Pancreas (tissue), 10 donors: ENCODE data around the gene SAMHD1. TPM values are rescaled to one million over a fixed set of nuclear protein-coding genes. Genes with fewer than 3 reads are reported as not detected.
A peak's percentile ranks its signal among the peaks of the same experiment; 100 is the strongest.

Experiments
- ATAC-seq, 4 donors: fragments of 200-7000 bp; cut with Tn5 transposase; one replicate each; pipeline versions ENCODE4 v1.8.0 to v1.9.1; 2020; ENCODE audit warnings: mild to moderate bottlenecking in 4 of 4, moderate library complexity in 4 of 4
- DNase-seq, 6 donors: peaks; one replicate each; pipeline ENCODE4 v3.0.0-alpha.2; 2020
- FAIRE-seq: peaks from 2 replicates; lab custom pipeline; 2012; peaks lifted over from hg19 to GRCh38; lab: Jason Lieb, UNC
- H3K27ac ChIP-seq, 4 donors: fragments of 200-600 bp; sonication (generic); 1 replicate in 3 of 4; 2 replicates in 1 of 4; pipeline versions ENCODE4 v1.5.0 to v1.8.0; 2020
- H3K27me3 ChIP-seq, 4 donors: fragments of 200-600 bp; one replicate each; pipeline ENCODE4 v1.8.0; 2021
- H3K36me3 ChIP-seq, 3 donors: fragments of 200-600 bp; sonication (generic) in 1 of 3; one replicate each; pipeline versions ENCODE4 v1.5.0 to v1.8.0; 2020 to 2021
- H3K4me1 ChIP-seq, 3 donors: fragments of 200-600 bp; one replicate each; pipeline ENCODE4 v1.8.0; 2021
- H3K4me3 ChIP-seq, 4 donors: fragments of 200-600 bp; sonication (generic) in 2 of 4; one replicate each; pipeline versions ENCODE4 v1.5.0 to v1.8.0; 2020 to 2021
- H3K9me3 ChIP-seq, 4 donors: fragments of 200-600 bp; one replicate each; pipeline ENCODE4 v1.8.0; 2021
- WGBS, 2 donors: extraction: QIAGEN DNeasy Blood & Tissue Kit; methylation state at CpG; one replicate each; pipeline ENCODE4 v1.1.7; 2013; 5-methylcytosine and 5-hydroxymethylcytosine counted together
- intact Hi-C, 3 donors: fragments of 100-400 bp; cut with DNase I; formaldehyde crosslinking; loops; one replicate each; pipeline versions ENCODE4 v1.11.1 to v1.14.2; 2022
- polyA plus RNA-seq, 2 donors: library from polyadenylated mRNA; stranded (reverse); fragments of 200-250 nt; gene quantifications; one replicate each; pipeline ENCODE4 v1.2.3, GENCODE V29; 2013
- total RNA-seq, 6 donors: library from RNA; stranded (reverse); fragmentation: NEBNext Ultra II Directional in 4 of 6; extraction: Animal tissue kit (Norgen Biotek cat#: 25700) in 4 of 6; gene quantifications; one replicate each; pipeline versions ENCODE4 v1.2.1 to v1.2.4, GENCODE V29; 2021 to 2023
- TF ChIP-seq, protein P1 (sequence below), 4 donors: fragments of 200-600 bp; sonication (generic) in 3 of 4; IDR thresholded peaks; one replicate each; pipeline versions ENCODE4 v1.5.0 to v1.8.0; 2021; ENCODE audit warnings: antibody characterized with exemption in 4 of 4
- donor health status: healthy with polysubstance abuse.
- donor health status: DM: no; HTN: no; CAD: no; lungs with moderate emphysema.
- donor health status: DM: no; HTN: no; CAD: no.
- donor health status: control.
- donor health status: control.
- donor health status: Bipolar disorder and iron deficiency.
- donor health status: DM: yes; HTN: yes; CAD: no.
- donor health status: DM: no; HTN: no; CAD: no.
- donor health status: DM: no; HTN: no; CAD: no.
- donor health status: DM: yes; HTN: yes; CAD: no.

SAMHD1 gene
- total and polyA plus RNA-seq, 8 donors: 23.3 to 90.7 (median 49.0) TPM

GRCh38 chr20:36862857-36863668 is 88.4 kb downstream of the SAMHD1 start:
- no peak for ATAC-seq
- Histone ChIP-seq H3K4me3 (peak overlapping the region; percentile 18 to 59 (median 44)), H3K27me3 (no peaks in the 10 kb centered on the region), H3K27ac (no peak overlapping the region), H3K36me3 (no peaks in the 10 kb centered on the region), H3K4me1 (peaks cover 0 to 7% (median 0%) of the 10 kb centered on the region in 3 donors), H3K9me3 (no peaks in the 10 kb centered on the region)
- 4 to 8% methylated on average over 45 to 129 of the region's 129 CpGs for WGBS, 2 donors
- DNase-seq: peak in 1 of 6 donors; percentile 72
- TF ChIP-seq, protein P1, sequence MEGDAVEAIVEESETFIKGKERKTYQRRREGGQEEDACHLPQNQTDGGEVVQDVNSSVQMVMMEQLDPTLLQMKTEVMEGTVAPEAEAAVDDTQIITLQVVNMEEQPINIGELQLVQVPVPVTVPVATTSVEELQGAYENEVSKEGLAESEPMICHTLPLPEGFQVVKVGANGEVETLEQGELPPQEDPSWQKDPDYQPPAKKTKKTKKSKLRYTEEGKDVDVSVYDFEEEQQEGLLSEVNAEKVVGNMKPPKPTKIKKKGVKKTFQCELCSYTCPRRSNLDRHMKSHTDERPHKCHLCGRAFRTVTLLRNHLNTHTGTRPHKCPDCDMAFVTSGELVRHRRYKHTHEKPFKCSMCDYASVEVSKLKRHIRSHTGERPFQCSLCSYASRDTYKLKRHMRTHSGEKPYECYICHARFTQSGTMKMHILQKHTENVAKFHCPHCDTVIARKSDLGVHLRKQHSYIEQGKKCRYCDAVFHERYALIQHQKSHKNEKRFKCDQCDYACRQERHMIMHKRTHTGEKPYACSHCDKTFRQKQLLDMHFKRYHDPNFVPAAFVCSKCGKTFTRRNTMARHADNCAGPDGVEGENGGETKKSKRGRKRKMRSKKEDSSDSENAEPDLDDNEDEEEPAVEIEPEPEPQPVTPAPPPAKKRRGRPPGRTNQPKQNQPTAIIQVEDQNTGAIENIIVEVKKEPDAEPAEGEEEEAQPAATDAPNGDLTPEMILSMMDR (IDR thresholded peaks at IDR 0.05): no peak
- no peak for FAIRE-seq
- intact Hi-C loops: no loop called here

DNA sequence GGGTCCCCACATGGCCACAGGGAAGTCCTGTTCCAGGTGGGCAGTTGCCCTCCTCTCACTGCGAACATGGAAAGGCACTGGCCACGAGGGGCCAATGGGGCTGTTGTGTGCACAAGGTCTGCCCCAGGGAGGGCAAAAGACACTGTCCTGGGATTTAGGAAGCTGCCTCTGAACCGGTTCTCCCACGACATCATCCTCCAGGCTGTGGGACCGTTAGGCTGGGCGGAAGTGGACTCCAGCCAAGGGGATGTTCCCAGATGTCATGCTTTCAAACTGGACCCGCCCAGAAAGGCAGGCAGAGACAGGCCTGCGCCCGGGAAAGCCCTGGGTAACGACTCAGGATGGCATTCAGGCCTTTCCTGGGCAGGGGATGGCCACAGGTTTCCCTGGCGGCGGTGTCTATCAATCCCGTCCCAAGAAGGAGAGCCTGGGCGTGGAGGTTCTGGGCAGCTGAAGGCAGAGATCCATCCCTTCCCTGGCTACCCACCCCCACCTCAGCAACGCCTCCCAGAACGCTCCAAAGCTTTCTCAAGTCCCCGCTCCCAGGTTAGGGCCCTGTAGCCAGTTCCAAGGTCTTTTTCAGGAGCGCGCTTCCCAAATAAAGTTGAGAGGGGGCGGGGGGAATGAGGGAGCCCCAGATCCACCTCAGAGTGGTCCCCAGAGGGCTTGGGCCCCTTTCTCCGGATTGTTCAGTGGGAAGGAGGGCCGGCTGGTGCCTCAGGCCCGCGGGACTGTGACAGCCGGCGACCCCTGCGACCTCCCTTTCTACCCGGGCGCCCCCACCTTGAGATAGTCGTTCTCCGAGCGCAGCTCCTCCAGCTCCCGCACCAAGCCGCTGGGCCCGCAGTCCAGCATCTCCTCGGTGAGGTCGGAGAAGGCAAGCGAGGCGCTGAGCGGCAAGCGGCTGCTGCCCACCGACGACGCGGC is 89.4 kb downstream of the SAMHD1 start:
- H3K27me3 ChIP-seq: no peaks in the 10 kb centered on the region
- 51 to 52% methylated on average over 42 to 45 of the region's 45 CpGs for WGBS, 2 donors
- peak in 3 of 4 donors; percentile 32 to 63 (median 50) for ATAC-seq
- DNase-seq: peak in 5 of 6 donors; percentile 44 to 78 (median 57)
- peaks cover 0 to 7% (median 0%) of the 10 kb centered on the region in 3 donors for H3K4me1 ChIP-seq
- intact Hi-C loops: no loop called here
- no peak for FAIRE-seq
- no peaks in the 10 kb centered on the region for H3K36me3 ChIP-seq
- TF ChIP-seq, protein P1 (IDR thresholded peaks at IDR 0.05): no peak
- H3K9me3 ChIP-seq: no peaks in the 10 kb centered on the region
- H3K4me3 ChIP-seq: peak overlapping the region in 3 of 4 donors; percentile 37 to 59 (median 50)
- H3K27ac ChIP-seq: peak overlapping the region in 3 of 4 donors; percentile 6 to 33 (median 13)

GRCh38 chr20:36861625-36861874 is 90.0 kb downstream of the SAMHD1 start:
- intact Hi-C loops: no loop called here
- 39 to 40% methylated on average over 7 of the region's 7 CpGs for WGBS, 2 donors
- Histone ChIP-seq H3K27me3 (no peaks in the 10 kb centered on the region), H3K27ac (no peak overlapping the region), H3K4me1 (peaks cover 0 to 7% (median 0%) of the 10 kb centered on the region in 3 donors), H3K4me3 (peak overlapping the region in 2 of 4 donors; percentile 50 to 59), H3K9me3 (no peaks in the 10 kb centered on the region), H3K36me3 (no peaks in the 10 kb centered on the region)
- FAIRE-seq (no peak), ATAC-seq (no peak), DNase-seq (no peak)
- TF ChIP-seq, protein P1 (IDR thresholded peaks at IDR 0.05): no peak

GRCh38 chr20:36860811-36861624 is 90.5 kb downstream of the SAMHD1 start:
- H3K27me3 ChIP-seq: no peaks in the 10 kb centered on the region
- TF ChIP-seq, protein P1 (IDR thresholded peaks at IDR 0.05): no peak
- intact Hi-C loops: no loop called here
- H3K4me1 ChIP-seq: peaks cover 0 to 7% (median 0%) of the 10 kb centered on the region in 3 donors
- H3K9me3 ChIP-seq: no peaks in the 10 kb centered on the region
- DNase-seq: no peak
- H3K36me3 ChIP-seq: no peaks in the 10 kb centered on the region
- 85 to 87% methylated on average over 13 to 14 of the region's 14 CpGs for WGBS, 2 donors
- peak overlapping the region in 1 of 4 donors; percentile 50 for H3K4me3 ChIP-seq
- no peak overlapping the region for H3K27ac ChIP-seq
- no peak for ATAC-seq
- no peak for FAIRE-seq
